SK-N-SH treated with all-trans-retinoic acid at 6 μM for 48 hours (cell line): Measurements from ENCODE around the gene GGACT.

Source experiments
- ATAC-seq: fragments of 200-7000 bp; cut with Tn5 transposase; 3 replicates; pipeline ENCODE4 v1.9.1; 2020; ENCODE audit warnings: mild to moderate bottlenecking, moderate library complexity
- ARNTL ChIP-seq: fragments of 450-650 bp; formaldehyde crosslinking; IDR thresholded peaks from 2 replicates; pipeline ENCODE4 v1.5.0; 2020; ENCODE audit warnings: low read depth, mild to moderate bottlenecking, moderate library complexity, borderline replicate concordance
- BACH2 ChIP-seq: fragments of 250-450 bp; sonication (Bioruptor Pico); IDR thresholded peaks from 2 replicates; pipeline ENCODE4 v1.9.0; 2021; ENCODE audit warnings: mild to moderate bottlenecking, borderline replicate concordance
- CREB5 ChIP-seq: fragments of 250-450 bp; sonication (Bioruptor Pico); IDR thresholded peaks from 2 replicates; pipeline ENCODE4 v1.5.1; 2020; ENCODE audit warnings: low read depth, mild to moderate bottlenecking, moderate library complexity
- CSDC2 ChIP-seq: fragments of 250-450 bp; sonication (Bioruptor Pico); IDR thresholded peaks from 2 replicates; pipeline ENCODE4 v1.5.0; 2020; ENCODE audit warnings: mild to moderate bottlenecking, moderate library complexity
- ESRRG ChIP-seq: fragments of 250-450 bp; sonication (Bioruptor Pico); IDR thresholded peaks from 2 replicates; pipeline ENCODE4 v1.6.1; 2021; ENCODE audit warnings: mild to moderate bottlenecking
- GLIS3 ChIP-seq: fragments of 250-450 bp; sonication (Bioruptor Pico); IDR thresholded peaks from 2 replicates; pipeline ENCODE4 v1.5.0; 2020; ENCODE audit warnings: mild to moderate bottlenecking, moderate library complexity
- ISL1 ChIP-seq: fragments of 250-450 bp; sonication (Bioruptor Pico); IDR thresholded peaks from 2 replicates; pipeline ENCODE4 v2.1.2; 2022; ENCODE audit warnings: mild to moderate bottlenecking, moderate library complexity
- PATZ1 ChIP-seq: fragments of 250-450 bp; sonication (Bioruptor Pico); IDR thresholded peaks from 2 replicates; pipeline ENCODE4 v1.8.0; 2020; ENCODE audit warnings: mild to moderate bottlenecking, moderate library complexity, borderline replicate concordance
- PPARA ChIP-seq: fragments of 250-450 bp; sonication (Bioruptor Pico); IDR thresholded peaks from 2 replicates; pipeline ENCODE4 v1.5.0; 2020; ENCODE audit warnings: mild to moderate bottlenecking, borderline replicate concordance
- RARB ChIP-seq: fragments of 250-450 bp; sonication (Bioruptor Pico); IDR thresholded peaks from 2 replicates; pipeline ENCODE4 v1.8.0; 2021; ENCODE audit warnings: mild to moderate bottlenecking, moderate library complexity
- SNAI2 ChIP-seq: fragments of 250-450 bp; sonication (Bioruptor Pico); IDR thresholded peaks from 2 replicates; pipeline ENCODE4 v1.5.0; 2020; ENCODE audit warnings: mild to moderate bottlenecking, moderate library complexity
- TCF4 ChIP-seq: fragments of 250-450 bp; sonication (Bioruptor Pico); IDR thresholded peaks from 2 replicates; pipeline ENCODE4 v1.8.0; 2021; ENCODE audit warnings: mild to moderate bottlenecking, moderate library complexity, borderline replicate concordance
- TOX ChIP-seq: fragments of 250-450 bp; sonication (Bioruptor Pico); IDR thresholded peaks from 2 replicates; pipeline ENCODE4 v1.8.0; 2021; ENCODE audit warnings: mild to moderate bottlenecking, moderate library complexity, borderline replicate concordance
- ZC3H10 ChIP-seq: fragments of 250-450 bp; sonication (Bioruptor Pico); IDR thresholded peaks from 2 replicates; pipeline ENCODE4 v1.5.1; 2021; ENCODE audit warnings: mild to moderate bottlenecking, moderate library complexity
- ZFP3 ChIP-seq: fragments of 250-450 bp; sonication (Bioruptor Pico); IDR thresholded peaks from 2 replicates; pipeline ENCODE4 v1.5.0; 2020; ENCODE audit warnings: mild to moderate bottlenecking, moderate library complexity
- ZFP30 ChIP-seq: fragments of 450-650 bp; formaldehyde crosslinking; IDR thresholded peaks from 2 replicates; pipeline ENCODE4 v1.5.0; 2022; ENCODE audit warnings: mild to moderate bottlenecking, moderate library complexity
- ZNF565 ChIP-seq: fragments of 450-650 bp; formaldehyde crosslinking; conservative IDR thresholded peaks from 2 replicates; pipeline ENCODE4 v1.5.0; 2020; ENCODE audit warnings: low read depth, mild to moderate bottlenecking, moderate library complexity
- ZNF70 ChIP-seq: fragments of 450-650 bp; formaldehyde crosslinking; IDR thresholded peaks from 2 replicates; pipeline ENCODE4 v1.5.0; 2020; ENCODE audit warnings: mild to moderate bottlenecking, moderate library complexity
- TF ChIP-seq, protein P1 (sequence below): fragments of 250-450 bp; sonication (Bioruptor Pico); IDR thresholded peaks from 2 replicates; pipeline ENCODE4 v1.5.1; 2021; ENCODE audit warnings: mild to moderate bottlenecking, moderate library complexity
- TF ChIP-seq, protein P2 (sequence below): fragments of 250-450 bp; sonication (Bioruptor Pico); IDR thresholded peaks from 2 replicates; pipeline ENCODE4 v1.8.0; 2021; ENCODE audit warnings: low read depth, mild to moderate bottlenecking, moderate library complexity, borderline replicate concordance

GGACT gene

DNA sequence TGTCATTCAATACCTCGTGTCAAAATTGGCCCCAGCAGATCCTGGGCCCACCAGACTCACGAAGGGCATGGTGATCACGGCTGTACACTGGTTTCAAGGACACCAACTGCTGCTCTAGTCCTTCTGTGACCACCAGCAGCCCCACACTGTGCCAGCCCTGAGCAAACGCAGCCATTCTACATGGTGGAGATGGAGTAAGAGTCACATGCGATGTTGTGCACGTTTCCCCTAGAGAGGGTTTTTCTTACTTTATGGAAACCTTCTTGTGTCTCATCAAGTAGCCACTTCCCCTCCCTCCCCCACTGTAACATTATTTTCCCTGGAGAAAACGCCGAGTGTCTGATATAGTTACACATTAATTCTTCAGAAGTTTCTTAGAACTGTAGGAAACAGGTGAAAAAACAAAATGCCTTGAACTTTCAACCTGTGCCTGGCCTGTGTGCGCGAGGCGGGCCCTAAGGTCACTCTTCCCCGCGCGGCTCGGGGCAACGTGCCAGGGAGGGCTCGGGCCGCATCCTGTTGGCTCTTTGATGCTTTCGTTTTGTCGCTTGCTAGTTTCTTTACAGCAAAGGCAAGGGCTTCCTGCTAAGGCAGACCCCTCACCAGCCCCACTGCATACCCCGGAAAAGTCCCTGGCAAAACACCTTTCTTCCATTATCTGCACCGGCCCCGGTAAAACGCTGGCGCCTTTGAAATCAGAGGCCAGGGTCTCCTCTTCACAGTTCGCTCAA is 44.6 kb downstream of the GGACT start:
- TF ChIP-seq TCF4 (CRISPR knock-in tag) = no peak
- no peak for TF ChIP-seq CREB5
- TF ChIP-seq ZFP30 (CRISPR knock-in tag) = no peak
- no peak for TF ChIP-seq SNAI2 (CRISPR knock-in tag)
- TF ChIP-seq TOX (CRISPR knock-in tag) = no peak
- no peak for TF ChIP-seq GLIS3 (CRISPR knock-in tag)
- TF ChIP-seq, protein P1, sequence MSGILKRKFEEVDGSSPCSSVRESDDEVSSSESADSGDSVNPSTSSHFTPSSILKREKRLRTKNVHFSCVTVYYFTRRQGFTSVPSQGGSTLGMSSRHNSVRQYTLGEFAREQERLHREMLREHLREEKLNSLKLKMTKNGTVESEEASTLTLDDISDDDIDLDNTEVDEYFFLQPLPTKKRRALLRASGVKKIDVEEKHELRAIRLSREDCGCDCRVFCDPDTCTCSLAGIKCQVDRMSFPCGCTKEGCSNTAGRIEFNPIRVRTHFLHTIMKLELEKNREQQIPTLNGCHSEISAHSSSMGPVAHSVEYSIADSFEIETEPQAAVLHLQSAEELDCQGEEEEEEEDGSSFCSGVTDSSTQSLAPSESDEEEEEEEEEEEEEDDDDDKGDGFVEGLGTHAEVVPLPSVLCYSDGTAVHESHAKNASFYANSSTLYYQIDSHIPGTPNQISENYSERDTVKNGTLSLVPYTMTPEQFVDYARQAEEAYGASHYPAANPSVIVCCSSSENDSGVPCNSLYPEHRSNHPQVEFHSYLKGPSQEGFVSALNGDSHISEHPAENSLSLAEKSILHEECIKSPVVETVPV (CRISPR knock-in tag) = no peak
- no peak for ATAC-seq

- TF ChIP-seq ZNF565 (CRISPR knock-in tag) (no peak), ZFP3 (CRISPR knock-in tag) (no peak), TOX (CRISPR knock-in tag) (no peak), PATZ1 (CRISPR knock-in tag) (no peak), ZNF70 (CRISPR knock-in tag) (no peak), CSDC2 (CRISPR knock-in tag) (no peak), TCF4 (CRISPR knock-in tag) (no peak), ESRRG (no peak), ZC3H10 (no peak), BACH2 (CRISPR knock-in tag) (no peak), ARNTL (CRISPR knock-in tag) (no peak), SNAI2 (CRISPR knock-in tag) (no peak), PPARA (no peak)
- TF ChIP-seq, protein P2, sequence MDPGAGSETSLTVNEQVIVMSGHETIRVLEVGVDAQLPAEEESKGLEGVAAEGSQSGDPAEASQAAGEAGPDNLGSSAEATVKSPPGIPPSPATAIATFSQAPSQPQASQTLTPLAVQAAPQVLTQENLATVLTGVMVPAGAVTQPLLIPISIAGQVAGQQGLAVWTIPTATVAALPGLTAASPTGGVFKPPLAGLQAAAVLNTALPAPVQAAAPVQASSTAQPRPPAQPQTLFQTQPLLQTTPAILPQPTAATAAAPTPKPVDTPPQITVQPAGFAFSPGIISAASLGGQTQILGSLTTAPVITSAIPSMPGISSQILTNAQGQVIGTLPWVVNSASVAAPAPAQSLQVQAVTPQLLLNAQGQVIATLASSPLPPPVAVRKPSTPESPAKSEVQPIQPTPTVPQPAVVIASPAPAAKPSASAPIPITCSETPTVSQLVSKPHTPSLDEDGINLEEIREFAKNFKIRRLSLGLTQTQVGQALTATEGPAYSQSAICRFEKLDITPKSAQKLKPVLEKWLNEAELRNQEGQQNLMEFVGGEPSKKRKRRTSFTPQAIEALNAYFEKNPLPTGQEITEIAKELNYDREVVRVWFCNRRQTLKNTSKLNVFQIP (CRISPR knock-in tag) = no peak
- TF ChIP-seq, all 23 proteins: peak for 0
- peak; percentile 67 for ATAC-seq
Observed at GRCh38 chr13:100542826-100543156, 45.8 kb downstream of the GGACT start.

- no peak for ATAC-seq
- TF ChIP-seq CSDC2 (CRISPR knock-in tag) (no peak), GLIS3 (CRISPR knock-in tag) (no peak), SNAI2 (CRISPR knock-in tag) (no peak), ZFP30 (CRISPR knock-in tag) (no peak), ZNF70 (CRISPR knock-in tag) (no peak), ARNTL (CRISPR knock-in tag) (no peak), ZNF565 (CRISPR knock-in tag) (no peak), BACH2 (CRISPR knock-in tag) (no peak), RARB (CRISPR knock-in tag) (no peak), ISL1 (CRISPR knock-in tag) (no peak), PATZ1 (CRISPR knock-in tag) (no peak), CREB5 (no peak)
- TF ChIP-seq, protein P1 (CRISPR knock-in tag) = no peak
- TF ChIP-seq, protein P2 (CRISPR knock-in tag) = no peak
Observed at GRCh38 chr13:100541897-100542825, 46.4 kb downstream of the GGACT start.
